ENCODE results near the gene KRTAP10-5. TPM values are rescaled to one million over a fixed set of nuclear protein-coding genes. Genes with fewer than 3 reads are reported as not detected.
"Not testable (repeated sequence)": the region's sequence is repeated elsewhere in the genome, so short reads cannot be mapped to it uniquely, and the experiment has no call there.

KRTAP10-5 gene
- total RNA-seq, 3 donors from 2014 or later, result not detected

DNA sequence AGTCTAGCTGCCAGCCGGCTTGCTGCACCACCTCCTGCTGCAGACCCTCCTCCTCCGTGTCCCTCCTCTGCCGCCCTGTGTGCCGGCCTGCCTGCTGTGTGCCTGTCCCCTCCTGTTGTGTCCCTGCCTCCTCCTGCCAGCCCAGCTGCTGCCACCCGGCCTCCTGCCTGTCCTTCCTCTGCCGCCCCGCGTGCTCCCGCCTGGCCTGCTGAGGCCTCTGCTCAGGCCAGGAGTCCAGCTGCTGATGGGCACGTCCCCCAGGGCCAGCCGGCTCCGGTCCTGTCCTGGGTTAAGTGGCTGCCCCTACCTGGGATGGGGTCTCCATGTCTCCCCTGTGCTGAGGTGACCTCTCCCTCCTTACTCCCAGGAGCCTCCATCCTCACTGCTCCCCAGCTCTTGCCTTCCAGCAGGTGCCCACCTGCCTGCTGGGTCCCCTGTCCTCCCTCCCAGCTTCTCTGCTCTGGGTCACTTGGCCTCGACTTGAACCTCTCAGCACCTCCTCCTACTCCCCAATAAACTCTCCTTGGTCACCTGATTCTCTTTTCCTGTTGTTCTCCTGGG is 32.3 kb upstream of the KRTAP10-5 start:
- no peaks in the 10 kb centered on the region for H3K36me3 ChIP-seq (ENCODE audit: low read depth)
- no peak for TF ChIP-seq CTCF (IDR thresholded peaks at IDR 0.05)
- no peak for ATAC-seq
- DNase-seq, result peak in 1 of 3 donors; percentile 42
- no peaks in the 10 kb centered on the region for H3K4me1 ChIP-seq (ENCODE audit: low read depth)
- peaks cover 13% of the 10 kb centered on the region for H3K9me3 ChIP-seq
- no peak overlapping the region for H3K4me3 ChIP-seq
- intact Hi-C loops (cut with DNase I, micrococcal nuclease), result no loop called here

- no peak within 1 kb of the TSS for H3K4me3 ChIP-seq
- H3K36me3 ChIP-seq (ENCODE audit: low read depth), result no peaks in the 10 kb centered on the region
- intact Hi-C loops (cut with DNase I, micrococcal nuclease), result no loop called here
- H3K9me3 ChIP-seq, result peaks cover 13% of the 10 kb centered on the region
- no peaks in the 10 kb centered on the region for H3K4me1 ChIP-seq (ENCODE audit: low read depth)
- ATAC-seq (no peak), DNase-seq (no peak)
- no peak for TF ChIP-seq CTCF (IDR thresholded peaks at IDR 0.05)
These were observed 31.7 kb upstream of the KRTAP10-5 start, which contains the start of gene KRTAP10-8 for GRCh38 chr21:44612029-44612486. TSS of gene KRTAP10-8 (plus strand) at chr21:44612079. CDS start at chr21:44612101, 22 bp downstream.

DNA sequence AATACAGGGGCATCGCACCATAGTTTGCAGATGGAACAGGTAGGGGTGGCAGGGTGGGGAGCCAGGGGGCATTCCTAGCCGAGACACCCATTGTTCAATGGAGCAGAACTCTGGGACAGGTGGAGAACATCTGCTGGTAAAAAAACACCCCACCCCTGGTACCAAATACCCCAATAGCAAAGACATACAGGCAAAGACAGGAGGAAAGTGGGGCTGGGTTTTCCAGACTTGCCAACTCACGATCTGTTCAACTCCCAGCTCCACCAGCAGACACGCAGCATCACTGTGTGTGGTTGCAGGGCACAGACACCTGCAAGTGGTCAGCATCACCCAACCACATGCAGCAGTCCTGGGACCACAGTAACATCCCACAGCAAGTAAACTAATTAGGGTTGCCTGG is 31.1 kb upstream of the KRTAP10-5 start:
- no peak for DNase-seq
- Histone ChIP-seq H3K4me3 (no peak overlapping the region), H3K9me3 (peaks cover 13% of the 10 kb centered on the region), H3K36me3 (ENCODE audit: low read depth) (no peaks in the 10 kb centered on the region), H3K4me1 (ENCODE audit: low read depth) (no peaks in the 10 kb centered on the region)
- ATAC-seq, result no peak
- intact Hi-C loops (cut with DNase I, micrococcal nuclease), result no loop called here
- no peak for TF ChIP-seq CTCF (IDR thresholded peaks at IDR 0.05)

DNA sequence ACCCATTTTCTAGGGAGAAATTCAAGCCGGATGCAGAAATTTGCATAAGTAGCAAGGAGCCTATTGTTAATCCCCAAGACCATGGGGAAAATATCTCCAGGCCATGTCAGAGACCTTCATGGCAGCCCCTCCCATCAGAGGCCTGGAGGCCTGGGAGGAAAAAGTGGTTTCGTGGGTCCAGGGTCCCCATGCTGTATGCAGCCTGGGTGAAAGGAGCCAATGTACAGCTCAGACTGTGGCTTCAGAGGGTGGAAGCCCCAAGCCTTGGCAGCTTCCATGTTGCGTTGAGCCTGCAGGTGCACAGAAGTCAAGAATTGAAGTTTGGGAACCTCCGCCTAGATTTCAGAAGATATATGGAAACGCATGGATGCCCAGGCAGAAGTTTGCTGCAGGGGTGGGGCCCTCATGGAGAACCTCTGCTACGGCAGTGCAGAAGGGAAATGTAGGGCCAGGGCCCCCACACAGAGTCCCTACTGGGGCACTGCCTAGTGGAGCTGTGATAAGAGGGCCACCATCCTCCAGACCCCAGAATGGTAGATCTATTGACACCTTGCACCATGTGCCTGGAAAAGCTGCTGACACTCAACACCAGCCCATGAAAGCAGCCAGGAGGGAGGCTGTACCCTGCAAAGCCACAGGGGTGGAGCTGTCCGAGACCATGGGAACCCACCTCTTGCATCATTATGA is 29.9 kb upstream of the KRTAP10-5 start:
- ATAC-seq; H3K4me3 ChIP-seq; H3K4me1 ChIP-seq (ENCODE audit: low read depth); H3K36me3 ChIP-seq (ENCODE audit: low read depth); DNase-seq; intact Hi-C loops (cut with DNase I, micrococcal nuclease): not testable (repeated sequence)
- H3K9me3 ChIP-seq, result peaks cover 13% of the 10 kb centered on the region

DNA sequence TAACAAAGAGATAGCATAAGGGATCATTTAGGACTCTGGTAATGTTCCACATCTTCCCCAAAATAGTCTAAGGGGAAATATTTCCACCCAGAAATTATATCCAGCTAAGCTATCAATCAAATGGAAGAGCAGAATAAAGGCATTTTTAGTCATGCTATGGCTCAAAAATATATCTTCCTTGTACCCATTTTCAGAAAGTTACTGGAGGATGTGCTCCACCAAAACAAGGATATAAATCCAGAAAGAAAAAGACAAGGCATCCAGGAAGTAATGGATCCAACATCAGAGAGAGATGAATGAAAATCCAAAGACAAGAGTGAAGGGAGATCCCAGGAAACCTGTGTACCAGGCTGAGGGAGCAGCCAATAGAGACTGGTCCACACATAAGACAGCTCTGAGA is 28.8 kb upstream of the KRTAP10-5 start:
- TF ChIP-seq CTCF (IDR thresholded peaks at IDR 0.05), result no peak
- H3K4me3 ChIP-seq, result no peak overlapping the region
- peaks cover 13% of the 10 kb centered on the region for H3K9me3 ChIP-seq

DNA sequence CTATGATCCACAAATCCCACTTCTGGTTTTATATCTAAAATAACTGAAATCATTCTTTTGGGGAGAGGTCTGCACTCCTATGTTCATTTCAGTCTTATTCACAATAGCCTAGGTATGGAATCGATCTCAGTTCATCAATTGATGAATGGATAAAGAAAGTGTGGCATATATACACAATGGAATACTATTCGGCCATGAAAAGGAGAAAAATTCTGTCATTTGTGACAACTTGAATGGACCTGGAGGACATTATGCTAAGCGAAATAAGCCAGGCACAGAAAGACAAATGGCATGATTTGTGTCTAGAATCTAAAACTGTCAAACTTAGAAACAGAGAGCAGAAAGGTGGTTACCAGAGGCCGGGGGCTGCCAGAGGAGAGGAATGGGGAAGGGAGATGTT is 26.1 kb upstream of the KRTAP10-5 start:
- DNase-seq (no peak), ATAC-seq (no peak)
- intact Hi-C loops (cut with DNase I, micrococcal nuclease), result no loop called here

More for the DNA sequence above, 28.8 kb upstream of the KRTAP10-5 start:
- no peak for DNase-seq
- H3K4me1 ChIP-seq (ENCODE audit: low read depth), result no peaks in the 10 kb centered on the region
- no peaks in the 10 kb centered on the region for H3K36me3 ChIP-seq (ENCODE audit: low read depth)
- ATAC-seq, result no peak
- intact Hi-C loops (cut with DNase I, micrococcal nuclease), result no loop called here

More for the DNA sequence above, 26.1 kb upstream of the KRTAP10-5 start:
- peaks cover 11% of the 10 kb centered on the region for H3K9me3 ChIP-seq
- no peak for TF ChIP-seq CTCF (IDR thresholded peaks at IDR 0.05)
- H3K4me3 ChIP-seq, result no peak overlapping the region
- no peaks in the 10 kb centered on the region for H3K36me3 ChIP-seq (ENCODE audit: low read depth)
- H3K4me1 ChIP-seq (ENCODE audit: low read depth), result no peaks in the 10 kb centered on the region

Data from mucosa of descending colon (tissue), 3 donors.